A549 (cell line): ENCODE data around the gene OBP2A.

Source experiments
- CTCF ChIP-seq: fragments of >200 bp; sonication (Bioruptor Twin); formaldehyde crosslinking; IDR thresholded peaks from 3 replicates; pipeline ENCODE4 v1.5.1; 2016
- EHF ChIP-seq: fragments of 250-450 bp; sonication (Bioruptor Pico); IDR thresholded peaks from 2 replicates; pipeline ENCODE4 v1.5.0; 2020; ENCODE audit warnings: mild to moderate bottlenecking
- JUN ChIP-seq, 2 experiments: fragments of >200 bp; sonication (Bioruptor Twin); formaldehyde crosslinking; IDR thresholded peaks; 2 replicates in 1 of 2; 3 replicates in 1 of 2; pipeline ENCODE4 v1.6.1; 2016 to 2017
- KDM5A ChIP-seq: fragments of 200-600 bp; sonication (generic); IDR thresholded peaks from 2 replicates; pipeline ENCODE4 v1.6.1; 2016; ENCODE audit warnings: antibody characterized with exemption, mild to moderate bottlenecking
- MAZ ChIP-seq: fragments of 150-350 bp; IDR thresholded peaks from 2 replicates; pipeline ENCODE4 v1.6.1; 2014; ENCODE audit warnings: antibody characterized with exemption, low read depth, low read length, borderline replicate concordance
- RARB ChIP-seq: fragments of 250-450 bp; sonication (Bioruptor Pico); IDR thresholded peaks from 2 replicates; pipeline ENCODE4 v1.8.0; 2021; ENCODE audit warnings: mild to moderate bottlenecking, moderate library complexity
- REST ChIP-seq: fragments of 200-600 bp; sonication (generic); IDR thresholded peaks from 2 replicates; pipeline ENCODE4 v1.6.1; 2016; ENCODE audit warnings: antibody characterized with exemption, mild to moderate bottlenecking, moderate library complexity

GRCh38 chr9:135509458-135509857 lies 36.5 kb upstream of the OBP2A start:
- TF ChIP-seq CTCF = no peak
- TF ChIP-seq JUN (IDR thresholded peaks at IDR 0.05) = no peak
- TF ChIP-seq REST = no peak
- TF ChIP-seq EHF = no peak
- TF ChIP-seq KDM5A = no peak
- no peak for TF ChIP-seq MAZ
- no peak for TF ChIP-seq RARB (CRISPR knock-in tag)
